Keratinocyte (primary cell): ENCODE data around the gene BCAS3. TPM values are rescaled to one million over a fixed set of nuclear protein-coding genes. Genes with fewer than 3 reads are reported as not detected.

ENCODE experiments used
- DNase-seq: peaks from one replicate; pipeline ENCODE4 v3.0.0-alpha.2; 2011; ENCODE audit warnings: low read depth, missing footprints, low spot score
- FAIRE-seq: peaks from 2 replicates; lab custom pipeline; 2011; peaks lifted over from hg19 to GRCh38; lab: Jason Lieb, UNC
- H2AFZ ChIP-seq: 2 replicates; pipeline ENCODE4 v1.6.0; 2012; ENCODE audit warnings: low read length, control low read depth, inconsistent platforms; ENCODE audit not compliant: control insufficient read depth
- H3K27ac ChIP-seq: 2 replicates; pipeline ENCODE4 v1.5.1; 2011; ENCODE audit warnings: low read length; ENCODE audit not compliant: control insufficient read depth, insufficient read depth
- H3K27me3 ChIP-seq: 3 replicates; pipeline ENCODE4 v1.6.0; 2011; ENCODE audit warnings: low read length; ENCODE audit not compliant: control insufficient read depth, insufficient read depth; ENCODE audit errors: extremely low read depth
- H3K36me3 ChIP-seq, 2 experiments: 2 replicates in 1 of 2; 3 replicates in 1 of 2; pipeline ENCODE4 v1.5.1; 2011; ENCODE audit warnings: low read length in 2 of 2, mild to moderate bottlenecking in 1 of 2; ENCODE audit not compliant: control insufficient read depth in 2 of 2, insufficient read depth in 2 of 2; ENCODE audit errors: extremely low read depth in 1 of 2
- H3K4me1 ChIP-seq: 3 replicates; pipeline ENCODE4 v1.5.1; 2011; ENCODE audit warnings: low read length; ENCODE audit not compliant: control insufficient read depth, insufficient read depth; ENCODE audit errors: extremely low read depth
- H3K4me2 ChIP-seq: 3 replicates; pipeline ENCODE4 v1.6.0; 2011; ENCODE audit warnings: low read depth, low read length; ENCODE audit not compliant: control insufficient read depth, insufficient read depth; ENCODE audit errors: extremely low read depth
- H3K4me3 ChIP-seq, 3 experiments: fragments of 200-600 bp in 1 of 3; sonication (generic) in 1 of 3; 2 replicates in 2 of 3; 3 replicates in 1 of 3; pipeline ENCODE4 v1.5.1; 2011 to 2016; ENCODE audit warnings: low read length in 3 of 3, mild to moderate bottlenecking in 3 of 3, control low read depth in 2 of 3, inconsistent platforms in 1 of 3, low read depth in 1 of 3, mixed read lengths in 1 of 3, mixed run types in 1 of 3, moderate library complexity in 1 of 3; ENCODE audit not compliant: control insufficient read depth in 2 of 3, insufficient read depth in 2 of 3; ENCODE audit errors: extremely low read depth in 1 of 3
- H3K79me2 ChIP-seq: 2 replicates; pipeline ENCODE4 v1.6.0; 2012; ENCODE audit warnings: low read length; ENCODE audit not compliant: control insufficient read depth, insufficient read depth
- H3K9ac ChIP-seq: 3 replicates; pipeline ENCODE4 v1.6.0; 2011; ENCODE audit warnings: low read length; ENCODE audit not compliant: control insufficient read depth, insufficient read depth; ENCODE audit errors: extremely low read depth
- H3K9me1 ChIP-seq: 3 replicates; pipeline ENCODE4 v1.6.0; 2011; ENCODE audit warnings: low read length; ENCODE audit not compliant: control insufficient read depth, insufficient read depth; ENCODE audit errors: extremely low read depth
- H3K9me3 ChIP-seq: 2 replicates; pipeline ENCODE4 v1.5.1; 2012; ENCODE audit warnings: low read depth, low read length; ENCODE audit not compliant: control insufficient read depth
- H4K20me1 ChIP-seq: 3 replicates; pipeline ENCODE4 v1.6.0; 2011; ENCODE audit warnings: low read length; ENCODE audit not compliant: control insufficient read depth, insufficient read depth; ENCODE audit errors: extremely low read depth
- CTCF ChIP-seq, 3 experiments: IDR thresholded peaks in 1 of 3; conservative IDR thresholded peaks in 1 of 3; optimal IDR thresholded peaks in 1 of 3; 2 replicates in 2 of 3; 3 replicates in 1 of 3; pipeline versions ENCODE3 to v1.5.1; 2011; ENCODE audit warnings: low read length in 3 of 3, mild to moderate bottlenecking in 3 of 3, moderate library complexity in 2 of 3, control low read depth in 1 of 3, inconsistent platforms in 1 of 3; ENCODE audit not compliant: insufficient read depth in 2 of 3; ENCODE audit errors: extremely low read depth in 1 of 3
- EZH2 ChIP-seq: IDR thresholded peaks from one replicate; pipeline ENCODE4 v1.6.1; 2012; ENCODE audit warnings: inconsistent platforms, mild to moderate bottlenecking, low read length, moderate library complexity
- dilution Hi-C: fragments of 300-500 bp; cut with MboI; formaldehyde crosslinking; loops from one replicate; pipeline ENCODE4 v1.7.0; 2020; ENCODE audit warnings: low sequenced_read_pairs; ENCODE audit not compliant: extremely low pct_ligation_motif_present
- polyA plus RNA-seq, 5 experiments: library from polyadenylated mRNA; depleted of rRNA in 3 of 5; stranded (reverse) in 3 of 5; stranded (forward) in 1 of 5; unstranded in 1 of 5; fragments of >200 nt; gene quantifications; 1 replicate in 1 of 5; 2 replicates in 3 of 5; 3 replicates in 1 of 5; pipeline versions ENCODE4 v1.2.1 to v1.2.3, GENCODE V29; 2011 to 2012; ENCODE audit warnings: missing spikeins in 2 of 5, low read depth in 1 of 5, low replicate concordance in 1 of 5

The BCAS3 gene
- polyA plus RNA-seq, 1 donor (not counting 4 experiments of a cell fraction or from before 2014, with no cell fraction given), result 11.8 TPM

DNA sequence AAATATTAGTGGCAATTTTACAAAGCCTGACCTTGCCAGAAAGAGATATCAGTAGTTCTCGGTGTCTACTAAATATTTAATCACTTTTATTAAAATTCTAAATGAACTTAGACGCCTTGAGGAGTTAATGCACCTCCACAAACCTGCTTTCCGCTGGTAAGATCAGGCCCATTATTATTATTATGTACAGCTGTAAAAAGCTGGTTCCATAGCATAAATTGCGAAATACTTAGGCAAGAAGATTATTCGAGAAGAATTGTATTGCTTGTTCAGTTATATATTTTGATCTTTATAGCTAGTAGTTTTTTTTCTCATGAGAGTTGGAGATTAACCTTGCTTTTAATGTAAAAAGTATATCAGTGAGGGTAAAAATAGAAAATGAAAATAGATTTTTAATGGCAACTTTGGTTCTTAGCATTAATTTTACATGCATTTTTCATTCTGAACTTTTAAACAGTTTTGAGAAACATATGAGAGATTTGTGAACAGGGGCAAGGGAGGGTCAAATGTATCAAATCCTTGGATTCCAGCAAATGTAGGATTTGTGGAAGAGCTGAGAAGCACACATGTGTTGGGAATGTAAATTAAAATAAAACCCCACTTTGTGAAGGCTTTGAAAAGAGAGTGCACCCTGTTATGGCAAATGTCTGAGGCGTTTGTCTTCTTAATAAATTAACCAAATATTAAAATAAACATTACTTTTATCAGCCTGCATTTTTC lies 471.6 kb downstream of the BCAS3 start:
- Histone ChIP-seq H3K9me3 (no peaks in the 10 kb centered on the region), H3K27me3 (no peaks in the 10 kb centered on the region), H3K4me2 (no peak overlapping the region), H3K4me3 (no peak overlapping the region), H3K79me2 (no peaks in the 10 kb centered on the region), H4K20me1 (no peaks in the 10 kb centered on the region), H3K4me1 (no peaks in the 10 kb centered on the region), H2AFZ (no peak overlapping the region), H3K9ac (no peak overlapping the region), H3K27ac (no peak overlapping the region), H3K36me3 (no peaks in the 10 kb centered on the region), H3K9me1 (no peaks in the 10 kb centered on the region)
- FAIRE-seq, result no peak
- no peak for DNase-seq
- dilution Hi-C loops, result no loop called here
- TF ChIP-seq EZH2, result no peak
- TF ChIP-seq CTCF (optimal IDR thresholded peaks at IDR 0.05 in 1 of 3, IDR thresholded peaks at IDR 0.05 in 1 of 3, conservative IDR thresholded peaks at IDR 0.05 in 1 of 3; ENCODE audit: extremely low read depth in 1 of 3, insufficient read depth in 2 of 3, low read length in 3 of 3), result no peak

GRCh38 chr17:61149862-61150362 lies 472.3 kb downstream of the BCAS3 start:
- dilution Hi-C loops, result no loop called here
- Histone ChIP-seq H3K4me2 (no peak overlapping the region), H3K9ac (no peak overlapping the region), H3K9me3 (no peaks in the 10 kb centered on the region), H3K9me1 (no peaks in the 10 kb centered on the region), H4K20me1 (no peaks in the 10 kb centered on the region), H3K4me3 (no peak overlapping the region), H3K27me3 (no peaks in the 10 kb centered on the region), H3K27ac (no peak overlapping the region), H3K36me3 (no peaks in the 10 kb centered on the region), H3K4me1 (no peaks in the 10 kb centered on the region), H2AFZ (no peak overlapping the region), H3K79me2 (no peaks in the 10 kb centered on the region)
- no peak for FAIRE-seq
- DNase-seq, result no peak
- TF ChIP-seq EZH2, result no peak
- TF ChIP-seq CTCF (optimal IDR thresholded peaks at IDR 0.05 in 1 of 3, IDR thresholded peaks at IDR 0.05 in 1 of 3, conservative IDR thresholded peaks at IDR 0.05 in 1 of 3; ENCODE audit: extremely low read depth in 1 of 3, insufficient read depth in 2 of 3, low read length in 3 of 3), result no peak
